ENCODE measurements around the gene TBC1D14.

- TF ChIP-seq, protein P1, sequence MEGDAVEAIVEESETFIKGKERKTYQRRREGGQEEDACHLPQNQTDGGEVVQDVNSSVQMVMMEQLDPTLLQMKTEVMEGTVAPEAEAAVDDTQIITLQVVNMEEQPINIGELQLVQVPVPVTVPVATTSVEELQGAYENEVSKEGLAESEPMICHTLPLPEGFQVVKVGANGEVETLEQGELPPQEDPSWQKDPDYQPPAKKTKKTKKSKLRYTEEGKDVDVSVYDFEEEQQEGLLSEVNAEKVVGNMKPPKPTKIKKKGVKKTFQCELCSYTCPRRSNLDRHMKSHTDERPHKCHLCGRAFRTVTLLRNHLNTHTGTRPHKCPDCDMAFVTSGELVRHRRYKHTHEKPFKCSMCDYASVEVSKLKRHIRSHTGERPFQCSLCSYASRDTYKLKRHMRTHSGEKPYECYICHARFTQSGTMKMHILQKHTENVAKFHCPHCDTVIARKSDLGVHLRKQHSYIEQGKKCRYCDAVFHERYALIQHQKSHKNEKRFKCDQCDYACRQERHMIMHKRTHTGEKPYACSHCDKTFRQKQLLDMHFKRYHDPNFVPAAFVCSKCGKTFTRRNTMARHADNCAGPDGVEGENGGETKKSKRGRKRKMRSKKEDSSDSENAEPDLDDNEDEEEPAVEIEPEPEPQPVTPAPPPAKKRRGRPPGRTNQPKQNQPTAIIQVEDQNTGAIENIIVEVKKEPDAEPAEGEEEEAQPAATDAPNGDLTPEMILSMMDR (conservative IDR thresholded peaks at IDR 0.05), result no peak
- no peak for TF ChIP-seq ZFX (IDR thresholded peaks at IDR 0.05)
These were observed 150.0 kb downstream of the TBC1D14 start for GRCh38 chr4:7059662-7060061.
